Central memory CD8-positive, alpha-beta T cell (primary cell): Measurements from ENCODE around the gene CFAP90.

Experiments
- ATAC-seq: fragments of 150-1000 bp; cut with Tn5 transposase; replicated peaks from 2 replicates; pipeline ENCODE4 v1.10.0; 2022; ENCODE audit warnings: mild to moderate bottlenecking, moderate FRiP score, moderate number of reproducible peaks; ENCODE audit not compliant: poor library complexity, severe bottlenecking; ENCODE audit errors: extremely low read depth
- DNase-seq, 2 donors: peaks; one replicate each; pipeline ENCODE4 v3.0.0; 2021; ENCODE audit warnings: low spot score in 2 of 2
- H3K27ac Mint-ChIP-seq: one replicate; pipeline ENCODE4 v1.8.0; 2022; ENCODE audit warnings: low read depth, mild to moderate bottlenecking, moderate library complexity, mixed read lengths
- H3K27me3 Mint-ChIP-seq: one replicate; pipeline ENCODE4 v1.8.0; 2022; ENCODE audit warnings: mixed read lengths
- H3K36me3 Mint-ChIP-seq: one replicate; pipeline ENCODE4 v1.8.0; 2022; ENCODE audit warnings: mild to moderate bottlenecking, moderate library complexity, mixed read lengths; ENCODE audit not compliant: insufficient read depth
- H3K4me1 Mint-ChIP-seq: one replicate; pipeline ENCODE4 v1.8.0; 2022; ENCODE audit warnings: mixed read lengths
- H3K4me3 Mint-ChIP-seq: one replicate; pipeline ENCODE4 v1.8.0; 2022; ENCODE audit warnings: mild to moderate bottlenecking, moderate library complexity, mixed read lengths
- H3K9me3 Mint-ChIP-seq: one replicate; pipeline ENCODE4 v1.8.0; 2022; ENCODE audit warnings: mixed read lengths

Gene CFAP90

GRCh38 chr5:7781899-7782298 lies 69.0 kb downstream of the CFAP90 start:
- H3K27me3 Mint-ChIP-seq = peaks cover 57% of the 10 kb centered on the region
- peaks cover 13% of the 10 kb centered on the region for H3K4me1 Mint-ChIP-seq

More at GRCh38 chr5:7781899-7782298, 69.0 kb downstream of the CFAP90 start:
- Mint-ChIP-seq H3K27ac (no peak overlapping the region), H3K9me3 (peaks cover 4% of the 10 kb centered on the region), H3K36me3 (no peaks in the 10 kb centered on the region), H3K4me3 (no peak overlapping the region)
- no peak for ATAC-seq
- no peak for DNase-seq
